ENCODE results near the gene SLC24A3. TPM values are rescaled to one million over a fixed set of nuclear protein-coding genes. Genes with fewer than 3 reads are reported as not detected.

Gene SLC24A3
- total RNA-seq, 1 experiment from 2014 or later: not detected

GRCh38 chr20:19765266-19765665 is 552.8 kb downstream of the SLC24A3 start:
- peaks cover 7% of the 10 kb centered on the region for H3K4me1 ChIP-seq (ENCODE audit: control insufficient read depth, insufficient read depth, low read length)
- BruUV-seq (replicated peaks): no TSS peak
- H3K4me3 ChIP-seq (ENCODE audit: low read depth in 2 of 2, low read length in 2 of 2): no peak overlapping the region
- in situ Hi-C loops (cut with HindIII; ENCODE audit: low pct_unique_long_range_greater_than_20kb, low sequenced_read_pairs): no loop called here
- no peak overlapping the region for H3K27ac ChIP-seq (ENCODE audit: low read length)
- intact Hi-C loops (cut with micrococcal nuclease; ENCODE audit: unreplicated experiment): no loop called here
- POLR2A ChIA-PET: no interaction called here
- CTCF ChIA-PET: no interaction called here
- DNase-seq (ENCODE audit: low read depth, low spot score): no peak
- H3K36me3 ChIP-seq (ENCODE audit: control insufficient read depth, insufficient read depth, low read length): no peaks in the 10 kb centered on the region
- TF ChIP-seq POLR2AphosphoS5 (IDR thresholded peaks at IDR 0.05; ENCODE audit: low read depth, low read length): no peak
- ATAC-seq: 0 out of 2 replicates have a peak, but pooled peaks have one; percentile 53
- H3K9me3 ChIP-seq (ENCODE audit: control insufficient read depth, insufficient read depth, low read depth, low read length): no peaks in the 10 kb centered on the region
- no peaks in the 10 kb centered on the region for H3K27me3 ChIP-seq (ENCODE audit: control insufficient read depth, insufficient read depth, low read length)

GRCh38 chr20:19765913-19766312 is 553.5 kb downstream of the SLC24A3 start:
- TF ChIP-seq POLR2AphosphoS5 (IDR thresholded peaks at IDR 0.05; ENCODE audit: low read depth, low read length) (no peak), CTCF (IDR thresholded peaks at IDR 0.05) (no peak), REST (IDR thresholded peaks at IDR 0.05; ENCODE audit: insufficient read depth in 1 of 2, low read depth in 2 of 2, low read length in 1 of 2) (no peak), TCF7L2 (IDR thresholded peaks at IDR 0.05; ENCODE audit: low read depth, low read length) (no peak), SIN3A (IDR thresholded peaks at IDR 0.05; ENCODE audit: borderline replicate concordance, insufficient read depth, low read depth, low read length) (no peak)
- ATAC-seq: no peak
- CTCF ChIA-PET: no interaction called here
- in situ Hi-C loops (cut with HindIII; ENCODE audit: low pct_unique_long_range_greater_than_20kb, low sequenced_read_pairs): no loop called here
- Histone ChIP-seq H3K27me3 (ENCODE audit: control insufficient read depth, insufficient read depth, low read length) (no peaks in the 10 kb centered on the region), H3K4me3 (ENCODE audit: low read depth in 2 of 2, low read length in 2 of 2) (no peak overlapping the region), H3K27ac (ENCODE audit: low read length) (no peak overlapping the region), H3K36me3 (ENCODE audit: control insufficient read depth, insufficient read depth, low read length) (no peaks in the 10 kb centered on the region), H3K4me1 (ENCODE audit: control insufficient read depth, insufficient read depth, low read length) (peaks cover 3% of the 10 kb centered on the region), H3K9me3 (ENCODE audit: control insufficient read depth, insufficient read depth, low read depth, low read length) (no peaks in the 10 kb centered on the region)
- POLR2A ChIA-PET: no interaction called here
- BruUV-seq (replicated peaks): no TSS peak
- intact Hi-C loops (cut with micrococcal nuclease; ENCODE audit: unreplicated experiment): no loop called here
- no peak for DNase-seq (ENCODE audit: low read depth, low spot score)

GRCh38 chr20:19767070-19767469 is 554.6 kb downstream of the SLC24A3 start:
- no peak overlapping the region for H3K27ac ChIP-seq (ENCODE audit: low read length)
- H3K36me3 ChIP-seq (ENCODE audit: control insufficient read depth, insufficient read depth, low read length): no peaks in the 10 kb centered on the region
- DNase-seq (ENCODE audit: low read depth, low spot score) (no peak), ATAC-seq (no peak)
- H3K4me1 ChIP-seq (ENCODE audit: control insufficient read depth, insufficient read depth, low read length): no peaks in the 10 kb centered on the region
- ChIA-PET POLR2A (no interaction called here), CTCF (no interaction called here)
- no peak for TF ChIP-seq REST (IDR thresholded peaks at IDR 0.05; ENCODE audit: insufficient read depth in 1 of 2, low read depth in 2 of 2, low read length in 1 of 2)
- TF ChIP-seq POLR2AphosphoS5 (IDR thresholded peaks at IDR 0.05; ENCODE audit: low read depth, low read length): no peak
- no peak for TF ChIP-seq SIN3A (IDR thresholded peaks at IDR 0.05; ENCODE audit: borderline replicate concordance, insufficient read depth, low read depth, low read length)
- no peaks in the 10 kb centered on the region for H3K9me3 ChIP-seq (ENCODE audit: control insufficient read depth, insufficient read depth, low read depth, low read length)
- H3K27me3 ChIP-seq (ENCODE audit: control insufficient read depth, insufficient read depth, low read length): no peaks in the 10 kb centered on the region
- in situ Hi-C loops (cut with HindIII; ENCODE audit: low pct_unique_long_range_greater_than_20kb, low sequenced_read_pairs): no loop called here
- H3K4me3 ChIP-seq (ENCODE audit: low read depth in 2 of 2, low read length in 2 of 2): no peak overlapping the region
- intact Hi-C loops (cut with micrococcal nuclease; ENCODE audit: unreplicated experiment): no loop called here
- BruUV-seq (replicated peaks): no TSS peak

Measured in Panc1 (cell line).